Measurements from ENCODE around the gene HORMAD1.

HORMAD1 gene

GRCh38 chr1:150678988-150679387 lies 41.7 kb downstream of the HORMAD1 start:
- Histone ChIP-seq H3K27me3 (ENCODE audit: insufficient read depth, poor library complexity, severe bottlenecking) (no peaks in the 10 kb centered on the region), H3K4me3 (ENCODE audit: severe bottlenecking) (no peak overlapping the region), H3K4me1 (ENCODE audit: insufficient read depth, poor library complexity, severe bottlenecking) (no peaks in the 10 kb centered on the region), H3K27ac (ENCODE audit: poor library complexity, severe bottlenecking) (no peak overlapping the region), H3K36me3 (ENCODE audit: low read depth) (peaks cover 43% of the 10 kb centered on the region), H3K9me3 (ENCODE audit: severe bottlenecking) (no peaks in the 10 kb centered on the region)
- TF ChIP-seq CTCF (IDR thresholded peaks at IDR 0.05; ENCODE audit: poor library complexity, severe bottlenecking), result no peak
- DNase-seq (ENCODE audit: low spot score) (no peak), ATAC-seq (ENCODE audit: low read depth) (no peak)

GRCh38 chr1:150674881-150675280 lies 45.8 kb downstream of the HORMAD1 start:
- ATAC-seq (ENCODE audit: low read depth) (no peak), DNase-seq (ENCODE audit: low spot score) (no peak)
- H3K27me3 ChIP-seq (ENCODE audit: insufficient read depth, poor library complexity, severe bottlenecking), result no peaks in the 10 kb centered on the region
- no peaks in the 10 kb centered on the region for H3K9me3 ChIP-seq (ENCODE audit: severe bottlenecking)
- TF ChIP-seq CTCF (IDR thresholded peaks at IDR 0.05; ENCODE audit: poor library complexity, severe bottlenecking), result no peak
- peaks cover 23% of the 10 kb centered on the region for H3K36me3 ChIP-seq (ENCODE audit: low read depth)
- H3K4me3 ChIP-seq (ENCODE audit: severe bottlenecking), result no peak overlapping the region
- H3K27ac ChIP-seq (ENCODE audit: poor library complexity, severe bottlenecking), result no peak overlapping the region
- H3K4me1 ChIP-seq (ENCODE audit: insufficient read depth, poor library complexity, severe bottlenecking), result no peaks in the 10 kb centered on the region

GRCh38 chr1:150663321-150663720 lies 57.4 kb downstream of the HORMAD1 start:
- DNase-seq (ENCODE audit: low spot score) (no peak), ATAC-seq (ENCODE audit: low read depth) (no peak)
- Histone ChIP-seq H3K4me1 (ENCODE audit: insufficient read depth, poor library complexity, severe bottlenecking) (peaks cover 19% of the 10 kb centered on the region), H3K27me3 (ENCODE audit: insufficient read depth, poor library complexity, severe bottlenecking) (no peaks in the 10 kb centered on the region), H3K27ac (ENCODE audit: poor library complexity, severe bottlenecking) (no peak overlapping the region), H3K4me3 (ENCODE audit: severe bottlenecking) (no peak overlapping the region), H3K9me3 (ENCODE audit: severe bottlenecking) (no peaks in the 10 kb centered on the region), H3K36me3 (ENCODE audit: low read depth) (peaks cover 49% of the 10 kb centered on the region)
- no peak for TF ChIP-seq CTCF (IDR thresholded peaks at IDR 0.05; ENCODE audit: poor library complexity, severe bottlenecking)

GRCh38 chr1:150662811-150663210 lies 57.9 kb downstream of the HORMAD1 start:
- Histone ChIP-seq H3K9me3 (ENCODE audit: severe bottlenecking) (no peaks in the 10 kb centered on the region), H3K4me3 (ENCODE audit: severe bottlenecking) (no peak overlapping the region), H3K27me3 (ENCODE audit: insufficient read depth, poor library complexity, severe bottlenecking) (no peaks in the 10 kb centered on the region), H3K36me3 (ENCODE audit: low read depth) (peaks cover 49% of the 10 kb centered on the region), H3K27ac (ENCODE audit: poor library complexity, severe bottlenecking) (no peak overlapping the region), H3K4me1 (ENCODE audit: insufficient read depth, poor library complexity, severe bottlenecking) (peaks cover 19% of the 10 kb centered on the region)
- no peak for DNase-seq (ENCODE audit: low spot score)
- ATAC-seq (ENCODE audit: low read depth), result no peak
- no peak for TF ChIP-seq CTCF (IDR thresholded peaks at IDR 0.05; ENCODE audit: poor library complexity, severe bottlenecking)

- ATAC-seq (ENCODE audit: low read depth) (peak; percentile 84), DNase-seq (ENCODE audit: low spot score) (no peak)
- no peak for TF ChIP-seq CTCF (IDR thresholded peaks at IDR 0.05; ENCODE audit: poor library complexity, severe bottlenecking)
- Histone ChIP-seq H3K27me3 (ENCODE audit: insufficient read depth, poor library complexity, severe bottlenecking) (no peaks in the 10 kb centered on the region), H3K4me1 (ENCODE audit: insufficient read depth, poor library complexity, severe bottlenecking) (peaks cover 19% of the 10 kb centered on the region), H3K4me3 (ENCODE audit: severe bottlenecking) (no peak overlapping the region), H3K36me3 (ENCODE audit: low read depth) (peaks cover 49% of the 10 kb centered on the region), H3K27ac (ENCODE audit: poor library complexity, severe bottlenecking) (peak overlapping the region; percentile 33), H3K9me3 (ENCODE audit: severe bottlenecking) (no peaks in the 10 kb centered on the region)
Observed at GRCh38 chr1:150661156-150661555, 59.5 kb downstream of the HORMAD1 start.

All from RWPE2 (cell line).